HUES48 (cell line): ENCODE data around the gene NR3C1.

ENCODE experiments used
- H3K27ac ChIP-seq: one replicate; pipeline ENCODE4 v1.7.0; 2013; ENCODE audit warnings: low read depth, low read length, inconsistent platforms
- H3K27me3 ChIP-seq: 2 replicates; pipeline ENCODE4 v1.6.1; 2013; ENCODE audit warnings: mild to moderate bottlenecking, low read length; ENCODE audit not compliant: control insufficient read depth, insufficient read depth
- H3K36me3 ChIP-seq: 2 replicates; pipeline ENCODE4 v1.6.1; 2013; ENCODE audit warnings: low read length; ENCODE audit not compliant: control insufficient read depth, insufficient read depth
- H3K4me1 ChIP-seq: 2 replicates; pipeline ENCODE4 v1.6.1; 2013; ENCODE audit warnings: mild to moderate bottlenecking, low read length; ENCODE audit not compliant: control insufficient read depth, insufficient read depth
- H3K4me3 ChIP-seq: 2 replicates; pipeline ENCODE4 v1.5.1; 2013; ENCODE audit warnings: mild to moderate bottlenecking, low read depth, low read length
- H3K9ac ChIP-seq: 2 replicates; pipeline ENCODE4 v1.6.1; 2013; ENCODE audit warnings: mild to moderate bottlenecking, low read depth, low read length, moderate library complexity
- H3K9me3 ChIP-seq: 2 replicates; pipeline ENCODE4 v1.6.1; 2013; ENCODE audit warnings: low read length; ENCODE audit not compliant: control insufficient read depth, insufficient read depth

The NR3C1 gene

DNA sequence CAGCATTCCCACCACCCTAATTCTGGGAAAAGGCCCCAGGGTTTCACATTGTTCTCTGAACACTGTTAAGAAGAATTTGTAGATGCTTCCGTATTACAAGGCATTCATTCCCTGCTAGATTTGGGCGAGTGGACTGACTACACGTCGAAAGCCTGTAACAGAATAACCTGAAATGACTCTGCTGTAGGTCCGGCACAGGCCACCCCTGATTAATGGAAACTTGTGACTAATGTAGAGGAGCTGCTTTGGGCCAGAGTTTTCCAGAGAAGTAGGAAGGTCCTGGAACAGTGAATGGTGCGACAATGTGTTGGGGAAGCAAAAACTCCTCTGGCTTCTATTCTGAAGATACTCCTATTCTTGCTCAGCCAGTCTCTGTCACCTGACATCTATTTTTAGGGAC, 87.6 kb downstream of the NR3C1 start:
- no peak overlapping the region for H3K4me3 ChIP-seq
- no peaks in the 10 kb centered on the region for H3K36me3 ChIP-seq
- H3K9ac ChIP-seq, result no peak overlapping the region
- H3K4me1 ChIP-seq, result no peaks in the 10 kb centered on the region
- no peaks in the 10 kb centered on the region for H3K9me3 ChIP-seq
- no peaks in the 10 kb centered on the region for H3K27me3 ChIP-seq
- no peak overlapping the region for H3K27ac ChIP-seq

GRCh38 chr5:143315214-143315613, 88.3 kb downstream of the NR3C1 start:
- H3K36me3 ChIP-seq, result no peaks in the 10 kb centered on the region
- no peaks in the 10 kb centered on the region for H3K9me3 ChIP-seq
- no peak overlapping the region for H3K27ac ChIP-seq
- H3K27me3 ChIP-seq, result no peaks in the 10 kb centered on the region
- H3K4me3 ChIP-seq, result no peak overlapping the region
- no peaks in the 10 kb centered on the region for H3K4me1 ChIP-seq
- H3K9ac ChIP-seq, result no peak overlapping the region

DNA sequence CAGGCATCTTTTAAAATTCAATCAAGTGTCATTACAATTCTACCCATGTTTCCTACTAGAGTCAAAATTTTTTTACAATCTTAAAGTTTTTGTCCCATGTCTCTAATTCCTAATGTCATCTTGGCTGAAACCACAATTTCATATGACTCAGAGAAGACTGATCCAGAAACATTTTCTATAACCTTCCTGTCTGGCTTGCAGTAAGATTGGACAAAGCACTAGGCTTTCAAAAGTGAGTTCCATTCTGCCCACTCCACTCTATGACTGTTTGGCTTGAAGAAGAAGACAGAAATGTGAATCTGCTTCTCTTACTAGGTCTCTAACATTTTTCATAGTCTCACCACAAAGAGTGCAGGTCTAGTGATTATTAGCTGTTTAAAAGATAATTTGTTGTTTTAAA, 88.8 kb downstream of the NR3C1 start:
- H3K9me3 ChIP-seq, result no peaks in the 10 kb centered on the region
- H3K9ac ChIP-seq, result no peak overlapping the region
- H3K36me3 ChIP-seq, result no peaks in the 10 kb centered on the region; the same call in 1 of the 2 replicates
- no peaks in the 10 kb centered on the region for H3K4me1 ChIP-seq
- H3K27me3 ChIP-seq, result no peaks in the 10 kb centered on the region
- H3K4me3 ChIP-seq, result no peak overlapping the region
- H3K27ac ChIP-seq, result no peak overlapping the region

GRCh38 chr5:143314099-143314498, 89.4 kb downstream of the NR3C1 start:
- H3K4me3 ChIP-seq, result no peak overlapping the region
- H3K4me1 ChIP-seq, result no peaks in the 10 kb centered on the region
- no peak overlapping the region for H3K27ac ChIP-seq
- no peak overlapping the region for H3K9ac ChIP-seq
- H3K9me3 ChIP-seq, result no peaks in the 10 kb centered on the region
- H3K27me3 ChIP-seq, result no peaks in the 10 kb centered on the region
- no peaks in the 10 kb centered on the region; the same call in 1 of the 2 replicates for H3K36me3 ChIP-seq

- Histone ChIP-seq H3K9ac (no peak overlapping the region), H3K27ac (no peak overlapping the region), H3K36me3 (no peaks in the 10 kb centered on the region; the same call in 1 of the 2 replicates), H3K4me1 (no peaks in the 10 kb centered on the region), H3K4me3 (no peak overlapping the region), H3K27me3 (no peaks in the 10 kb centered on the region), H3K9me3 (no peaks in the 10 kb centered on the region)
Measured at GRCh38 chr5:143313298-143313852, 90.1 kb downstream of the NR3C1 start.

GRCh38 chr5:143312822-143313221, 90.7 kb downstream of the NR3C1 start:
- no peaks in the 10 kb centered on the region for H3K9me3 ChIP-seq
- no peak overlapping the region for H3K27ac ChIP-seq

GRCh38 chr5:143311955-143312354, 91.5 kb downstream of the NR3C1 start:
- H3K9ac ChIP-seq, result no peak overlapping the region
- no peaks in the 10 kb centered on the region for H3K27me3 ChIP-seq
- H3K27ac ChIP-seq, result no peak overlapping the region
- no peaks in the 10 kb centered on the region; the same call in 1 of the 2 replicates for H3K36me3 ChIP-seq
- H3K4me1 ChIP-seq, result no peaks in the 10 kb centered on the region
- H3K9me3 ChIP-seq, result no peaks in the 10 kb centered on the region
- H3K4me3 ChIP-seq, result no peak overlapping the region

More at GRCh38 chr5:143312822-143313221, 90.7 kb downstream of the NR3C1 start:
- H3K36me3 ChIP-seq, result no peaks in the 10 kb centered on the region; the same call in 1 of the 2 replicates
- no peaks in the 10 kb centered on the region for H3K27me3 ChIP-seq
- no peak overlapping the region for H3K4me3 ChIP-seq
- H3K4me1 ChIP-seq, result no peaks in the 10 kb centered on the region
- H3K9ac ChIP-seq, result no peak overlapping the region

GRCh38 chr5:143311428-143311827, 92.1 kb downstream of the NR3C1 start:
- Histone ChIP-seq H3K27ac (no peak overlapping the region), H3K27me3 (no peaks in the 10 kb centered on the region), H3K9ac (no peak overlapping the region), H3K36me3 (no peaks in the 10 kb centered on the region; the same call in 1 of the 2 replicates), H3K4me3 (no peak overlapping the region), H3K4me1 (no peaks in the 10 kb centered on the region), H3K9me3 (no peaks in the 10 kb centered on the region)

GRCh38 chr5:143309661-143310431, 93.6 kb downstream of the NR3C1 start:
- H3K4me1 ChIP-seq, result no peaks in the 10 kb centered on the region
- no peak overlapping the region for H3K4me3 ChIP-seq
- no peak overlapping the region for H3K9ac ChIP-seq
- no peaks in the 10 kb centered on the region; the same call in 1 of the 2 replicates for H3K36me3 ChIP-seq
- no peaks in the 10 kb centered on the region for H3K9me3 ChIP-seq
- no peak overlapping the region for H3K27ac ChIP-seq
- no peaks in the 10 kb centered on the region for H3K27me3 ChIP-seq

- H3K27me3 ChIP-seq, result no peaks in the 10 kb centered on the region
- H3K36me3 ChIP-seq, result no peaks in the 10 kb centered on the region; the same call in 1 of the 2 replicates
- no peak overlapping the region for H3K4me3 ChIP-seq
- no peaks in the 10 kb centered on the region for H3K4me1 ChIP-seq
- H3K27ac ChIP-seq, result no peak overlapping the region
- H3K9me3 ChIP-seq, result no peaks in the 10 kb centered on the region
- H3K9ac ChIP-seq, result no peak overlapping the region
Measured at GRCh38 chr5:143308731-143309130, 94.8 kb downstream of the NR3C1 start.

GRCh38 chr5:143306040-143306439, 97.4 kb downstream of the NR3C1 start:
- H3K4me1 ChIP-seq, result no peaks in the 10 kb centered on the region
- H3K9ac ChIP-seq, result no peak overlapping the region
- H3K9me3 ChIP-seq, result no peaks in the 10 kb centered on the region
- no peak overlapping the region for H3K4me3 ChIP-seq
- no peaks in the 10 kb centered on the region; the same call in 1 of the 2 replicates for H3K36me3 ChIP-seq
- H3K27ac ChIP-seq, result no peak overlapping the region
- no peaks in the 10 kb centered on the region for H3K27me3 ChIP-seq
